Muscle layer of duodenum (tissue), 2 donors: ENCODE measurements around the gene ADAMTS20.

ENCODE experiments used
- H3K27ac ChIP-seq: one replicate; pipeline ENCODE4 v1.7.0; 2013; ENCODE audit warnings: mild to moderate bottlenecking, low read length
- H3K27me3 ChIP-seq: one replicate; pipeline ENCODE4 v1.7.0; 2013; ENCODE audit warnings: low read depth, mild to moderate bottlenecking, control low read depth, low read length
- H3K36me3 ChIP-seq, 2 donors: one replicate each; pipeline ENCODE4 v1.7.0; 2013; ENCODE audit warnings: low read length in 2 of 2, control low read depth in 1 of 2, mild to moderate bottlenecking in 1 of 2; ENCODE audit not compliant: insufficient read depth in 2 of 2, control insufficient read depth in 1 of 2
- H3K4me1 ChIP-seq, 2 donors: one replicate each; pipeline ENCODE4 v1.7.0; 2013; ENCODE audit warnings: low read length in 2 of 2, mild to moderate bottlenecking in 2 of 2, control low read depth in 1 of 2, moderate library complexity in 1 of 2; ENCODE audit not compliant: insufficient read depth in 2 of 2, control insufficient read depth in 1 of 2
- H3K4me3 ChIP-seq, 2 donors: one replicate each; pipeline ENCODE4 v1.7.0; 2013; ENCODE audit warnings: low read length in 2 of 2, low read depth in 1 of 2, mild to moderate bottlenecking in 1 of 2
- H3K9me3 ChIP-seq, 2 donors: one replicate each; pipeline ENCODE4 v1.7.0; 2013; ENCODE audit warnings: low read length in 2 of 2, control low read depth in 1 of 2, mild to moderate bottlenecking in 1 of 2; ENCODE audit not compliant: control insufficient read depth in 1 of 2
- donor health status: healthy.

ADAMTS20 gene

DNA sequence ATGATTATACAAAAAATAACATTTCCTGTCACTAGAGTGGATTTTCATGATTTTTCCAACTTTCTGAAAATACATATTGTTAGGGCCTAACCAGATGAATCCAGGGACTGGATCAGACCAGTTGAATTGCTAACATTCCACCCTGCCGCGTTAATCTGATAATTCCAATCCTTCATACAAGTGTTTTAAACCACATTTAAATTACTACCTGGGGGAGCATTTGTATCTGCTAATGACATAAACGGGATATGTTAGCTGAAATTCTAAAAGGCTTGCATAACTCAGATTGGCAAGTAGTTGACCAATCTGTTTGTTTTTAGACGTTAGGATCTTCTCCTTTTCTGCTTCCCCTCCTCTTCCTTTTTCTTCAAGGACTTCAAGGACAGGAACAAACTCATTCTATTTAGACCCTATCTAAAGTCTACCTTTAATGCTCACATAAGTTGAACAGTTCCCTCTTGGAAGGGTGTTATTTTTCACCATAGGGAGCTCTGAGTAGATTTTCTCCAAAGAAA, 239.0 kb downstream of the ADAMTS20 start:
- no peak overlapping the region for H3K4me3 ChIP-seq
- H3K9me3 ChIP-seq, result no peaks in the 10 kb centered on the region
- H3K27me3 ChIP-seq, result no peaks in the 10 kb centered on the region
- no peaks in the 10 kb centered on the region for H3K36me3 ChIP-seq
- H3K27ac ChIP-seq, result no peak overlapping the region
- peaks cover 0 to 11% of the 10 kb centered on the region in 2 donors for H3K4me1 ChIP-seq

DNA sequence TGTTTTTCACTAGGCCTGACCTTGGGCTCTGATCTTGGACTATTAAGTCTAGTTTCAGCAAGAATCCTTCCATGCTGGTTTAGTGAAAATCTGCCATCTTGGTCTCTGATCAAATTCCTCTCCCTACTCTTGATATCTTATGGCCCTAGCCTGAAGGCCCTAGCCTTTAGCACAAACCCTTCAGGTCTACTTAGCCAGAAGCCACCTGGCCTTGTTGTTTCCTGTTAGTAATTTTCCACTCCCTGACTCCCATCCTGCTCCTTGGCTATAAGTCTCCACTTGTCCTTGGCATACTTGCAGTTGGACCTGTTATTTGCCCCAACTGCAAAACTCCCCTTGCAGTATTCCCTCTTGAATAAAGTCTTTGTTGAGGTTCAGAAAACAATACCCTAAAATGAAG, 241.4 kb downstream of the ADAMTS20 start:
- Histone ChIP-seq H3K4me1 (no peaks in the 10 kb centered on the region), H3K36me3 (no peaks in the 10 kb centered on the region), H3K9me3 (no peaks in the 10 kb centered on the region), H3K27me3 (no peaks in the 10 kb centered on the region), H3K4me3 (no peak overlapping the region), H3K27ac (no peak overlapping the region)

DNA sequence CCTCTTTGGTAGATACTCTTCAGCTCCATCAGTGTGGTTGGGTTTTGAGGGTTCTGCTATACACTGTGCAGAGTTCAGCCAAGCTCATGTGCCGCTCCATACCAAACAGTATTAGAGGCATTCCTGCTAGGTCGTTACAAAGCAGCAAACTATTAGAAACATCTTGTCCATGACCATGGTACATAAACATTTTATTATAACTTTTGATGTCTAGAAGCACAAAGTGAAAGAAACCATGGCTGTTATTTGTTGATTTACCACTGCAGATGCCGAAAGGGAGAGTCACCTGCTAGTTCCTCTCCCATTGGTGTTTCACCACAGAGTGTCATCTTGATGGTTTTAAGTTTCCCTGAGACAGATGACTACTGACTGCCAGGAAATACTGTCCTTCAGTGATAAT, 242.0 kb downstream of the ADAMTS20 start:
- H3K4me3 ChIP-seq, result no peak overlapping the region
- no peaks in the 10 kb centered on the region for H3K4me1 ChIP-seq
- no peaks in the 10 kb centered on the region for H3K36me3 ChIP-seq
- no peak overlapping the region for H3K27ac ChIP-seq
- no peaks in the 10 kb centered on the region for H3K27me3 ChIP-seq
- H3K9me3 ChIP-seq, result no peaks in the 10 kb centered on the region

DNA sequence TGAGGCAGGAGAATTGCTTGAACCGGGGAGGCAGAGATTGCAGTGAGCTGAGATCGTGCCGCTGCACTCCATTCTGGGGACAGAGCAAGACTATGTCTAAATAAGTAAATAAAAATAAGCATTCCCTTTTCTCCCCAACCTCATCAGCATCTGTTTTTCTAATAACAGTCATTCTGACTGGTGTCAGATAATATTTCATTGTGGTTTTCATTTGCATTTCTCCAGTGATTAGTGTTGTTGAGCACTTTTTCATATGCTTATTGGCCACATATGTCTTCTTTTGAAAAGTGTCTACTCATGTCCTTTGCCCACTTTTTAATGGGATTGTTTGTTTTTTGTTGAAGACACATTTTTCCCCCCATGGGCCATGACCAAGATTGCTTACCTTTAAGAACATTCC, 243.2 kb downstream of the ADAMTS20 start:
- H3K27me3 ChIP-seq, result no peaks in the 10 kb centered on the region
- H3K4me1 ChIP-seq, result no peaks in the 10 kb centered on the region
- no peak overlapping the region for H3K27ac ChIP-seq
- H3K4me3 ChIP-seq, result no peak overlapping the region
- H3K36me3 ChIP-seq, result no peaks in the 10 kb centered on the region
- no peaks in the 10 kb centered on the region for H3K9me3 ChIP-seq

DNA sequence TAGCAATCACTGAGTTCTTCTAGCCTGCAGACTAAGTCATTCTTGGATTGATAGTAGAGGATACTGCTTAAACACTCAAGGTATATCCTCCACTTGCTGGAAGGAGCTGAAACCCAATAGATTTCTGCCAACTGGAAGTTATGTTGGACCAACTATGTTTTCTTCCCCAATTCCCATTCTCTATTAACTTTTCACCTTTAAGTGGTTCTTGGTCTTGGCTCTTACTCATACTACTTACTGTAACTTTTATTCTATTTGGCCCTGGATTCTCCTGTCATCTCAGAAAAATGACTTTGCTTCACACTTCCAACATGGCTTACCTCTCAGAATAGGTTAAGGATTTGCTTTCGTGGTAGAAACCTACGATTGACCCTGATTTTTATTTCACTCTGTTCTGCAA, 244.9 kb downstream of the ADAMTS20 start:
- H3K4me3 ChIP-seq, result no peak overlapping the region
- no peaks in the 10 kb centered on the region for H3K27me3 ChIP-seq
- no peaks in the 10 kb centered on the region for H3K4me1 ChIP-seq
- H3K27ac ChIP-seq, result no peak overlapping the region
- H3K36me3 ChIP-seq, result no peaks in the 10 kb centered on the region
- no peaks in the 10 kb centered on the region for H3K9me3 ChIP-seq

DNA sequence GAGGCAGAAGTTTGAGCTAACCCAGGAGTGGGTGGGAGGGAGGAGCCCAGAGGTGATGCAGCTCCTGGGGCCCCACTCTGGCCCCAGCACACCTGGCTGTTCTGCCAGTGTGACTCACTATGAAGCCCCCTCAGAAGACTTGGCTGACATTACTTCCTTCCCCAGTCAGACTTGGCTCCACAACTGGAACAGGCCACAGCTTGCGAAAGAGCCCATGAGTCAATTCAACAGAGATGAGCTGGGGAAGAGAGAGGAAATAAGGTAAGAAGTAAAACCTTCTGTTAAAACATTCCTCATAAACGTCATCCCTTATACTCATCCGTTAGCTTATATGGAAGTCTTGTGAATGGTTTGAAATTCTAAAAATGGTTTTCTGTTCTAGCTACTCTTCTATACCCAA, 245.9 kb downstream of the ADAMTS20 start:
- H3K36me3 ChIP-seq, result no peaks in the 10 kb centered on the region
- H3K4me3 ChIP-seq, result no peak overlapping the region
- H3K27ac ChIP-seq, result no peak overlapping the region
- no peaks in the 10 kb centered on the region for H3K9me3 ChIP-seq
- H3K27me3 ChIP-seq, result no peaks in the 10 kb centered on the region
- no peaks in the 10 kb centered on the region for H3K4me1 ChIP-seq

DNA sequence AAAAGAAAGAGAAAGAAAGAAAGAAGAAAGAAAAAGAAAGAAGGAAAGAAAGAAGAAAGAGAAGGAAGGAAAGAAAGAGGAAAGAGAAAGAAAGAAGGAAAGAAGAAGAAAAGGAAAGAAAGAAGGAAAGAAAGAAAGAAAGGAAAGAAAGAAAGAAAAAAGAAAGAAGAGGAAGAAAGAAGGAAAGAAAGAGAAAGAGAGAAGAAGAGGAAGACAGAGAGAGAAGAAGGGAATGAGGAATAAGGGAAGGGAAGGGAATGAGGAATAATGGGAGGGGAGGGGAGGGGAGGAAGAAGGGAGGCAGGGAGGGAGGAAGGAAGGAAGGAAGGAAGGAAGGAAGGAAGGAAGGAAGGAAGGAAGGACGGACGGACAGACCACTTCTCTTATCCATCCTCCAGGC, 246.9 kb downstream of the ADAMTS20 start:
- Histone ChIP-seq H3K27me3 (no peaks in the 10 kb centered on the region), H3K27ac (no peak overlapping the region), H3K4me3 (no peak overlapping the region), H3K9me3 (no peaks in the 10 kb centered on the region), H3K4me1 (no peaks in the 10 kb centered on the region), H3K36me3 (no peaks in the 10 kb centered on the region)
